HFFc6 (cell line): ENCODE results near the gene ACER2. TPM values are rescaled to one million over a fixed set of nuclear protein-coding genes. Genes with fewer than 3 reads are reported as not detected.

Experiments
- DNase-seq: peaks from one replicate; pipeline ENCODE4 v3.0.0-alpha.2; 2018
- H3K27ac Mint-ChIP-seq: 2 replicates; pipeline ENCODE4 v1.8.0; 2020; ENCODE audit warnings: mild to moderate bottlenecking, mixed read lengths
- H3K27me3 Mint-ChIP-seq: 2 replicates; pipeline ENCODE4 v1.8.0; 2021; ENCODE audit warnings: mild to moderate bottlenecking, moderate library complexity, mixed read lengths; ENCODE audit not compliant: insufficient read depth
- H3K36me3 Mint-ChIP-seq: 2 replicates; pipeline ENCODE4 v1.8.0; 2021; ENCODE audit warnings: low read depth, mixed read lengths
- H3K4me1 Mint-ChIP-seq: 2 replicates; pipeline ENCODE4 v1.8.0; 2020; ENCODE audit warnings: low read depth, mixed read lengths
- H3K4me3 Mint-ChIP-seq: 2 replicates; pipeline ENCODE4 v1.8.0; 2020; ENCODE audit warnings: mild to moderate bottlenecking, moderate library complexity, mixed read lengths
- H3K9me3 Mint-ChIP-seq: 2 replicates; pipeline ENCODE4 v1.8.0; 2020; ENCODE audit warnings: mild to moderate bottlenecking, mixed read lengths
- total RNA-seq, 6 experiments: library from RNA; stranded (reverse); fragmentation: NEBNext Ultra II Directional; extraction: Animal tissue kit (Norgen Biotek cat#: 25700); gene quantifications; 2 replicates in 1 of 6; 3 replicates in 5 of 6; pipeline ENCODE4 v1.2.3, GENCODE V29; 2021
- TF ChIP-seq, protein P1 (sequence below): fragments of 200-600 bp; sonication (generic); IDR thresholded peaks from 2 replicates; pipeline ENCODE4 v1.5.0; 2021; ENCODE audit warnings: antibody characterized with exemption, mild to moderate bottlenecking

ACER2 gene
- total RNA-seq, 6 experiments from 2014 or later, result 1.2 to 1.9 (median 1.6) TPM

DNA sequence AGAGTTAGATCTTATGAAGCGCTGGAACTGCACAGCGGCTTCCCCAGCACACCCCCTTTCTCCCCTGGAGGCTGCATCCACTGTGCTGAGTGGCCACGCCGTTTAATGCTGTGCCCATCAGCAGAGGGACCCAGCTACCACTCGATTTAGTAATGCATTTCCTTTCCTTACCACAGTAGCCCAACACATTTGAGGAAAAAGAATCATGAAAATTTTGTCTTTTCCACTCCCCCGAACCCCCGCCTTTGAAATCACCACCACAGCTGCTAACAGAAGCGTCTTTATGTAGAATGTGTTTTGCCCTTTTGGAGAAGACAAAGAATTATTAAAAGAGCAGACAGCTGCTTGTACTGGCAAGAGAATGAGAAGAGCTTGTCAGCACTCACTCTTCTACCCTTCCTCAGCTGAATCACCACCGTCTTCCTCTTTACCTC is 73.2 kb downstream of the ACER2 start:
- peaks cover 20% of the 10 kb centered on the region for H3K27me3 Mint-ChIP-seq
- H3K27ac Mint-ChIP-seq, result no peak overlapping the region
- DNase-seq, result no peak
- H3K4me1 Mint-ChIP-seq, result no peaks in the 10 kb centered on the region
- no peak overlapping the region for H3K4me3 Mint-ChIP-seq
- TF ChIP-seq, protein P1, sequence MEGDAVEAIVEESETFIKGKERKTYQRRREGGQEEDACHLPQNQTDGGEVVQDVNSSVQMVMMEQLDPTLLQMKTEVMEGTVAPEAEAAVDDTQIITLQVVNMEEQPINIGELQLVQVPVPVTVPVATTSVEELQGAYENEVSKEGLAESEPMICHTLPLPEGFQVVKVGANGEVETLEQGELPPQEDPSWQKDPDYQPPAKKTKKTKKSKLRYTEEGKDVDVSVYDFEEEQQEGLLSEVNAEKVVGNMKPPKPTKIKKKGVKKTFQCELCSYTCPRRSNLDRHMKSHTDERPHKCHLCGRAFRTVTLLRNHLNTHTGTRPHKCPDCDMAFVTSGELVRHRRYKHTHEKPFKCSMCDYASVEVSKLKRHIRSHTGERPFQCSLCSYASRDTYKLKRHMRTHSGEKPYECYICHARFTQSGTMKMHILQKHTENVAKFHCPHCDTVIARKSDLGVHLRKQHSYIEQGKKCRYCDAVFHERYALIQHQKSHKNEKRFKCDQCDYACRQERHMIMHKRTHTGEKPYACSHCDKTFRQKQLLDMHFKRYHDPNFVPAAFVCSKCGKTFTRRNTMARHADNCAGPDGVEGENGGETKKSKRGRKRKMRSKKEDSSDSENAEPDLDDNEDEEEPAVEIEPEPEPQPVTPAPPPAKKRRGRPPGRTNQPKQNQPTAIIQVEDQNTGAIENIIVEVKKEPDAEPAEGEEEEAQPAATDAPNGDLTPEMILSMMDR, result no peak
- H3K36me3 Mint-ChIP-seq, result no peaks in the 10 kb centered on the region
- H3K9me3 Mint-ChIP-seq, result no peaks in the 10 kb centered on the region

DNA sequence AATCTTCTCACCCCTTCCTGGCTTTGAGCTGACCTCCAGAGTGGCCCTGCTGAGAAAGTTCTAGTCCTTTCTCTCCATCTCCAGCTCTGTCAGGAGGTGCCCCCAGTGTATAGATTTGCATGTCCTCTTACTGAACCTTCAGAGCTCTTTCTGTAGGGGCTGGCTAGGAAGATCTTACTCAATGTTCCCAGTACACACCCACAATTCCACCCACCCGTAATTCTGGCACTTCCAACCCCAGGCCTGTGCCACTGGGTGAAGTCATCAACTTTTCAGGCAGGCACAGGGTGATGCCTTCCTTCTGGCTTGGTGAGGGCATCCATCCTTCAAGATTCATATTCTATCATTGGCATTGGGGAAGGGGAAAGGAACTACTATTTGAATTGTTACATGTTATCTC is 75.9 kb downstream of the ACER2 start:
- H3K27ac Mint-ChIP-seq, result no peak overlapping the region
- H3K4me3 Mint-ChIP-seq, result no peak overlapping the region
- TF ChIP-seq, protein P1, result no peak
- H3K4me1 Mint-ChIP-seq, result no peaks in the 10 kb centered on the region
- H3K27me3 Mint-ChIP-seq, result peaks cover 13% of the 10 kb centered on the region
- no peak for DNase-seq
- H3K36me3 Mint-ChIP-seq, result no peaks in the 10 kb centered on the region
- H3K9me3 Mint-ChIP-seq, result no peaks in the 10 kb centered on the region

DNA sequence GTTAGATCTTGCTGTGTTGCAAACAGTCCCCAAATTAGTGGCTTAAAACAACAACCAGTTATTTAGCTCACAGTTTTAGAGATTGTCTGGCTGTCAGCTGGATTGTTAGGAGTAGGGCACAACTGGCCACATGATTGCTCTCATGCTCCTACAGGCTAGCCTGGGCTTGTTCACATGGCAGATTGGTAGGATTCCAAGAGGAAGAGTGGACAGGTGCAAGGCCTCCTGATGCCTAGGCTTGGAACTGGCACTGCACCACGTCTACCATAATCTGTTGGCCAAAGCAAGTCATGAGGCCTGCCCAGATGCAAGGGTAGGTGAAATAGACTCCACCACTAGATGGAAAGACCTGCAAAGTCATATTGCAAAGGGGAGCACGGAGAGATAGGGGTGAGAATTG is 76.4 kb downstream of the ACER2 start:
- no peak for DNase-seq
- TF ChIP-seq, protein P1, result no peak
- no peaks in the 10 kb centered on the region for H3K9me3 Mint-ChIP-seq
- peaks cover 18% of the 10 kb centered on the region for H3K27me3 Mint-ChIP-seq
- no peaks in the 10 kb centered on the region for H3K4me1 Mint-ChIP-seq
- no peak overlapping the region for H3K27ac Mint-ChIP-seq
- no peaks in the 10 kb centered on the region for H3K36me3 Mint-ChIP-seq
- H3K4me3 Mint-ChIP-seq, result no peak overlapping the region

DNA sequence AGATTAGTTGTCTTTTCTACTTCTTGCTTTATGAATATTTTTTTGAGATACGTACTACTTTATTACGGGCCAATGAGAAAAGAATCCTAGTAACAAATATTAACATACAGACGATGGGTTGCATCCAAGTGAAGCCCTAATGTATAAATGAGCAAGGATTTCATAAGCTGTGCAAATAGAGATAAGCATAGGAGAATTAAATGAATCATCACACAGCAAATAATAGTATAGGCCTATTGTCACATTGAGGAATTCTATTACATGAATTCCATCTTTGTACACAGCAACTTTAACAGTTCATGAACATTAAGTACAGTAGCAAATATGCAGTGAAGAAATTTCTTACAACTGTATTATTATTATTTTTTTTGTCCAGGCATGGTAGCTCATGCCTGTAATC is 78.0 kb downstream of the ACER2 start:
- Mint-ChIP-seq H3K36me3 (no peaks in the 10 kb centered on the region), H3K4me3 (no peak overlapping the region), H3K27ac (no peak overlapping the region), H3K27me3 (peaks cover 19% of the 10 kb centered on the region), H3K9me3 (no peaks in the 10 kb centered on the region), H3K4me1 (no peaks in the 10 kb centered on the region)
- TF ChIP-seq, protein P1, result no peak
- DNase-seq, result no peak

DNA sequence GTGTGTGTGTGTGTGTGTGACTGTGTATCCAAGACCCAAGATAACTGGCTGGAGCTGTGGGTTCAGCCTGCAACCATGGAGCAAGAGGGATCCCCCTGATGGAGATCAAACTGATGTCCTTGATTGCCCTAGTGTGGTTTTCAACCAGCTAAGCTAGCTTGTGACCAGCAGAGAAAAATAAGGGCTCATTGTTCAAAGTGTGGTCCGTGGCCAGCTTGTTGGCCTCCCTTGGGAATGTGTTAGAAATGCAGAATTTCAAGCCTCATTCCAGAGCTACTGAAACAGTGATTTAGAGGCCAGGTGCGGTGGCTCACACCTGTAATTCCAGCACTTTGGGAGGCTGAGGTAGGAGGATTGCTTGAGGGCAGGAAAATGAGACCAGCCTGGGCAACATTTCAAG is 79.9 kb downstream of the ACER2 start:
- no peak overlapping the region for H3K4me3 Mint-ChIP-seq
- H3K36me3 Mint-ChIP-seq, result no peaks in the 10 kb centered on the region
- H3K4me1 Mint-ChIP-seq, result peaks cover 6% of the 10 kb centered on the region
- TF ChIP-seq, protein P1, result no peak
- no peak overlapping the region for H3K27ac Mint-ChIP-seq
- no peaks in the 10 kb centered on the region for H3K9me3 Mint-ChIP-seq
- peaks cover 12% of the 10 kb centered on the region for H3K27me3 Mint-ChIP-seq
- DNase-seq, result no peak

DNA sequence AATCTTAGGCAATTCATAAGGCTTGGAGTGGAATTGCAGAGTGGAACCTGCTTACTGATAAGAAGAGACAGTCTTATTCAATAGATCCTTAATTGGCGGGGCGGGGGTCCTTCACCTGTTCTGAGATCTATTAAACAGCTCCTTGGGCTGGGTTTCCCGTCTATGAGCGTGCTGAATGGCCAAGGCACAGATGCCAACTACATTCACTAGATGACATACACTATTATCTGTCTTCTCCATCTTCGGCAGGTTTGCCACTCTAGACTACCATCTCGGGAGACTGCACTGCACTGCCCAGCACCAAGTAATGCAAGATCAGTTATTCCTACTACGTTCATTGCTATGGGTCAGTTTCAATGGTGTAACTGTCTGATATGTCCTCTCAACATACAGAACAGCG is 81.5 kb downstream of the ACER2 start:
- TF ChIP-seq, protein P1, result no peak
- no peak overlapping the region for H3K27ac Mint-ChIP-seq
- no peaks in the 10 kb centered on the region for H3K9me3 Mint-ChIP-seq
- no peak for DNase-seq
- no peaks in the 10 kb centered on the region for H3K36me3 Mint-ChIP-seq
- H3K4me1 Mint-ChIP-seq, result peaks cover 7% of the 10 kb centered on the region
- no peak overlapping the region for H3K4me3 Mint-ChIP-seq
- peaks cover 12% of the 10 kb centered on the region for H3K27me3 Mint-ChIP-seq
